Adipose tissue (tissue), 3 donors: Measurements from ENCODE around the gene C16orf95. TPM values are rescaled to one million over a fixed set of nuclear protein-coding genes. Genes with fewer than 3 reads are reported as not detected.
"Not testable (repeated sequence)": the region's sequence is repeated elsewhere in the genome, so short reads cannot be mapped to it uniquely, and the experiment has no call there.

Experiments
- H3K27ac ChIP-seq: one replicate; pipeline ENCODE4 v1.5.1; 2013; ENCODE audit warnings: low read depth, low read length
- whole genome bisulfite sequencing, 3 donors: extraction: QIAGEN DNeasy Blood & Tissue Kit; methylation state at CpG; one replicate each; pipeline ENCODE4 v1.1.7; 2013; 5-methylcytosine and 5-hydroxymethylcytosine counted together
- polyA plus RNA-seq, 3 donors: library from polyadenylated mRNA; stranded (reverse); fragments of 200-250 nt; gene quantifications; one replicate each; pipeline ENCODE4 v1.2.3, GENCODE V29; 2013
- donor health status: healthy with polysubstance abuse.
- donor health status: Bipolar disorder and iron deficiency.
- donor health status: healthy.

C16orf95 gene
- polyA plus RNA-seq, 3 donors: 3.0 to 8.8 (median 4.5) TPM

- WGBS, 3 donors: 89 to 96% (median 95%) methylated on average over 13 of the region's 13 CpGs
Measured at GRCh38 chr16:87348616-87349157, 31.5 kb upstream of the C16orf95 start.

GRCh38 chr16:87347932-87348615 is 30.9 kb upstream of the C16orf95 start:
- no peak overlapping the region for H3K27ac ChIP-seq
- 94 to 95% (median 95%) methylated on average over 13 of the region's 13 CpGs for WGBS, 3 donors

More at GRCh38 chr16:87348616-87349157, 31.5 kb upstream of the C16orf95 start:
- no peak overlapping the region for H3K27ac ChIP-seq

GRCh38 chr16:87346517-87347060 is 29.4 kb upstream of the C16orf95 start:
- WGBS, 3 donors: 91 to 94% (median 93%) methylated on average over 21 of the region's 21 CpGs
- no peak overlapping the region for H3K27ac ChIP-seq

GRCh38 chr16:87345726-87346424 is 28.7 kb upstream of the C16orf95 start:
- H3K27ac ChIP-seq: no peak overlapping the region
- WGBS, 3 donors: 92 to 93% (median 93%) methylated on average over 25 to 28 of the region's 28 CpGs

GRCh38 chr16:87344931-87345631 is 27.9 kb upstream of the C16orf95 start:
- no peak overlapping the region for H3K27ac ChIP-seq
- WGBS, 3 donors: 51 to 81% (median 59%) methylated on average over 14 to 17 of the region's 17 CpGs

GRCh38 chr16:87344165-87344930 is 27.2 kb upstream of the C16orf95 start:
- WGBS, 3 donors: 81 to 83% (median 83%) methylated on average over 31 to 34 of the region's 34 CpGs
- H3K27ac ChIP-seq: no peak overlapping the region

GRCh38 chr16:87343753-87344050 is 26.5 kb upstream of the C16orf95 start:
- 83 to 90% (median 85%) methylated on average over 11 of the region's 11 CpGs for WGBS, 3 donors
- H3K27ac ChIP-seq: no peak overlapping the region

- WGBS, 3 donors: 84 to 85% (median 85%) methylated on average over 24 to 26 of the region's 26 CpGs
- H3K27ac ChIP-seq: no peak overlapping the region
Measured at GRCh38 chr16:87342978-87343752, 26.0 kb upstream of the C16orf95 start.

GRCh38 chr16:87342504-87342903 is 25.3 kb upstream of the C16orf95 start:
- WGBS, 3 donors: 92 to 94% (median 94%) methylated on average over 20 of the region's 20 CpGs
- H3K27ac ChIP-seq: no peak overlapping the region

- H3K27ac ChIP-seq: no peak overlapping the region
- WGBS, 3 donors: 94 to 98% (median 95%) methylated on average over 5 of the region's 5 CpGs
Measured at GRCh38 chr16:87340198-87340597, 23.0 kb upstream of the C16orf95 start.

GRCh38 chr16:87339724-87340105 is 22.5 kb upstream of the C16orf95 start:
- H3K27ac ChIP-seq: not testable (repeated sequence)
- 97 to 98% (median 97%) methylated on average over 11 of the region's 11 CpGs for WGBS, 3 donors

GRCh38 chr16:87339086-87339723 is 22.0 kb upstream of the C16orf95 start:
- WGBS, 3 donors: 91 to 95% (median 92%) methylated on average over 17 of the region's 17 CpGs
- H3K27ac ChIP-seq: no peak overlapping the region

GRCh38 chr16:87338155-87338765 is 21.1 kb upstream of the C16orf95 start:
- 94 to 95% (median 94%) methylated on average over 18 of the region's 18 CpGs for WGBS, 3 donors
- H3K27ac ChIP-seq: no peak overlapping the region

GRCh38 chr16:87337262-87337771 is 20.1 kb upstream of the C16orf95 start:
- WGBS, 3 donors: 58 to 80% (median 68%) methylated on average over 16 of the region's 16 CpGs
- H3K27ac ChIP-seq: no peak overlapping the region

- WGBS, 3 donors: 83 to 93% (median 86%) methylated on average over 17 to 19 of the region's 19 CpGs
- H3K27ac ChIP-seq: no peak overlapping the region
Measured at GRCh38 chr16:87336434-87337240, 19.4 kb upstream of the C16orf95 start.
